ENCODE measurements around the gene TMEM132C. TPM values are rescaled to one million over a fixed set of nuclear protein-coding genes. Genes with fewer than 3 reads are reported as not detected.

The TMEM132C gene
- total and polyA plus RNA-seq, 2 of the 4 experiments (the other 2 are of a cell fraction): not detected

DNA sequence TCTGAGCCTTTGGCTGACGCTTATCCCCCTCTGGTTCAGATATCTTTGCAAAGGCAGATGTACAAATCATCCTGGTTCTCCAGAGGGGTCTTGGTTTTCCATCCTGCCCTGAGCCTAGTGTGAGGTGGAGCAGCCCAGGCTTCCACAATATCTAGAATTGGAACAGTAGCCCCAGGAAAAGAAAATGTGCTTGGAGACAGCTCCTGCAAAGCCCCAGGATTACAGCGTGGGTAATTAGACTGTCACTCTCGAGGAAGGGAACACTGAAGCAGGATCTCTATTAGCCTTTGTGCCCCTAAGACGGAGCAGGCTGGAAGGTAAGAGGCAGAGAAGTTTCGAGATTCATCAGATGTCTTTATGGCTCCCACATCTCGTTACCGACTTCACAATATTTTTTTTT, 59.4 kb downstream of the TMEM132C start:
- H2BK20ac ChIP-seq (ENCODE audit: low read depth, low read length): no peak overlapping the region
- no peak for DNase-seq
- H3K9me1 ChIP-seq (ENCODE audit: insufficient read depth, low read length): no peaks in the 10 kb centered on the region
- H3K9me3 ChIP-seq (ENCODE audit: control insufficient read depth, insufficient read depth, low read length): peaks cover 20% of the 10 kb centered on the region
- no peaks in the 10 kb centered on the region for H3K4me1 ChIP-seq (ENCODE audit: control insufficient read depth, insufficient read depth, low read length)
- no peaks in the 10 kb centered on the region for H3K27me3 ChIP-seq (ENCODE audit: control insufficient read depth, insufficient read depth, low read length)
- H4K5ac ChIP-seq (ENCODE audit: low read depth, low read length): no peak overlapping the region
- no peak for ATAC-seq (ENCODE audit: low read depth)
- H3K27ac ChIP-seq (ENCODE audit: insufficient read depth, low read length): no peak overlapping the region
- H3K14ac ChIP-seq (replicated peaks; ENCODE audit: low read depth, low read length): no peak overlapping the region
- intact Hi-C loops (cut with micrococcal nuclease) (no loop called here), in situ Hi-C loops (cut with MboI; ENCODE audit: low sequenced_read_pairs) (no loop called here), dilution Hi-C loops (cut with HindIII; ENCODE audit: low sequenced_read_pairs, unreplicated experiment) (no loop called here)
- no peak overlapping the region for H4K8ac ChIP-seq (ENCODE audit: low read depth in 2 of 2, low read length in 2 of 2)
- no peak overlapping the region for H3K4me2 ChIP-seq (ENCODE audit: low read depth, low read length)
- CTCF ChIA-PET: no interaction called here
- H2AK5ac ChIP-seq (ENCODE audit: low read depth, low read length): no peak overlapping the region
- WGBS, 2 experiments (ENCODE audit: extremely low coverage in 2 of 2, insufficient read length in 1 of 2): 40% methylated on average over 1 of the region's 7 CpGs; no CpG with 5 or more reads in 1 of the 2 experiments
- H2AK9ac ChIP-seq (replicated peaks; ENCODE audit: low read depth, low read length, poor library complexity): no peak overlapping the region
- no peaks in the 10 kb centered on the region for H4K20me1 ChIP-seq (ENCODE audit: insufficient read depth, low read length)
- no peaks in the 10 kb centered on the region for H3K79me1 ChIP-seq (ENCODE audit: low read depth in 1 of 2, low read length in 2 of 2)
- H3K4me3 ChIP-seq (ENCODE audit: insufficient read depth, low read depth, low read length): no peak overlapping the region
- no peak overlapping the region for H3K9ac ChIP-seq (ENCODE audit: low read depth, low read length)
- no peak overlapping the region for H3K56ac ChIP-seq (ENCODE audit: extremely low read depth, insufficient read depth, low read length)
- BruUV-seq (replicated peaks): no TSS peak
- no peak overlapping the region for H2BK15ac ChIP-seq (ENCODE audit: low read depth, low read length)
- H3K23ac ChIP-seq (ENCODE audit: low read depth, low read length): no peak overlapping the region
- H3K18ac ChIP-seq (ENCODE audit: low read depth, low read length): no peak overlapping the region
- POLR2A ChIA-PET (ENCODE audit: unreplicated experiment): no interaction called here
- H4K91ac ChIP-seq (ENCODE audit: insufficient read depth, low read depth, low read length): no peak overlapping the region
- no peak overlapping the region for H2AFZ ChIP-seq (replicated peaks; ENCODE audit: low read length, poor library complexity)
- no peaks in the 10 kb centered on the region for H3K36me3 ChIP-seq (ENCODE audit: control insufficient read depth, insufficient read depth, low read length)
- no peak overlapping the region for H2BK120ac ChIP-seq (ENCODE audit: low read depth, low read length)
- H2BK5ac ChIP-seq (ENCODE audit: low read depth, low read length, poor library complexity, severe bottlenecking): no peak overlapping the region
- no peak overlapping the region for H3K4ac ChIP-seq (ENCODE audit: low read depth, low read length)
- TF ChIP-seq RAD21 (IDR thresholded peaks at IDR 0.05; ENCODE audit: low read length): no peak
- no peak for TF ChIP-seq MXI1 (IDR thresholded peaks at IDR 0.05; ENCODE audit: borderline replicate concordance, low read depth, low read length)
- TF ChIP-seq BHLHE40 (IDR thresholded peaks at IDR 0.05; ENCODE audit: low read depth, low read length): no peak
- TF ChIP-seq, protein P1, sequence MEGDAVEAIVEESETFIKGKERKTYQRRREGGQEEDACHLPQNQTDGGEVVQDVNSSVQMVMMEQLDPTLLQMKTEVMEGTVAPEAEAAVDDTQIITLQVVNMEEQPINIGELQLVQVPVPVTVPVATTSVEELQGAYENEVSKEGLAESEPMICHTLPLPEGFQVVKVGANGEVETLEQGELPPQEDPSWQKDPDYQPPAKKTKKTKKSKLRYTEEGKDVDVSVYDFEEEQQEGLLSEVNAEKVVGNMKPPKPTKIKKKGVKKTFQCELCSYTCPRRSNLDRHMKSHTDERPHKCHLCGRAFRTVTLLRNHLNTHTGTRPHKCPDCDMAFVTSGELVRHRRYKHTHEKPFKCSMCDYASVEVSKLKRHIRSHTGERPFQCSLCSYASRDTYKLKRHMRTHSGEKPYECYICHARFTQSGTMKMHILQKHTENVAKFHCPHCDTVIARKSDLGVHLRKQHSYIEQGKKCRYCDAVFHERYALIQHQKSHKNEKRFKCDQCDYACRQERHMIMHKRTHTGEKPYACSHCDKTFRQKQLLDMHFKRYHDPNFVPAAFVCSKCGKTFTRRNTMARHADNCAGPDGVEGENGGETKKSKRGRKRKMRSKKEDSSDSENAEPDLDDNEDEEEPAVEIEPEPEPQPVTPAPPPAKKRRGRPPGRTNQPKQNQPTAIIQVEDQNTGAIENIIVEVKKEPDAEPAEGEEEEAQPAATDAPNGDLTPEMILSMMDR (conservative IDR thresholded peaks at IDR 0.05; ENCODE audit: low read depth, low read length): no peak
- no peak for TF ChIP-seq MAZ (IDR thresholded peaks at IDR 0.05; ENCODE audit: borderline replicate concordance, low read depth, low read length)

Measured in IMR-90 (cell line).